IPS-18c (cell line): Measurements from ENCODE around the gene TEX52.

Experiments used
- H3K4me3 ChIP-seq: 2 replicates; pipeline ENCODE4 v1.7.0; 2013; ENCODE audit warnings: low read depth, mild to moderate bottlenecking, low read length, moderate library complexity; ENCODE audit not compliant: insufficient read depth
- H3K9me3 ChIP-seq: one replicate; pipeline ENCODE4 v1.6.1; 2013; ENCODE audit warnings: mild to moderate bottlenecking, low read length, moderate library complexity; ENCODE audit not compliant: control insufficient read depth, insufficient read depth

The TEX52 gene

GRCh38 chr12:2857021-2857431 lies at the start of gene TEX52:
TSS of gene TEX52 (minus strand) at chr12:2857039. CDS start at chr12:2857026, 13 bp downstream.
- Histone ChIP-seq H3K9me3 (no peaks in the 10 kb centered on the region), H3K4me3 (no peak within 1 kb of the TSS)

- no peaks in the 10 kb centered on the region for H3K9me3 ChIP-seq
- H3K4me3 ChIP-seq: no peak overlapping the region
These were observed 47.4 kb upstream of the TEX52 start for GRCh38 chr12:2904260-2904659.

- H3K9me3 ChIP-seq: no peaks in the 10 kb centered on the region
These were observed 45.5 kb upstream of the TEX52 start for GRCh38 chr12:2902272-2902880.

GRCh38 chr12:2900642-2901041 lies 43.8 kb upstream of the TEX52 start:
- no peaks in the 10 kb centered on the region for H3K9me3 ChIP-seq

More at GRCh38 chr12:2902272-2902880, 45.5 kb upstream of the TEX52 start:
- no peak overlapping the region for H3K4me3 ChIP-seq

DNA sequence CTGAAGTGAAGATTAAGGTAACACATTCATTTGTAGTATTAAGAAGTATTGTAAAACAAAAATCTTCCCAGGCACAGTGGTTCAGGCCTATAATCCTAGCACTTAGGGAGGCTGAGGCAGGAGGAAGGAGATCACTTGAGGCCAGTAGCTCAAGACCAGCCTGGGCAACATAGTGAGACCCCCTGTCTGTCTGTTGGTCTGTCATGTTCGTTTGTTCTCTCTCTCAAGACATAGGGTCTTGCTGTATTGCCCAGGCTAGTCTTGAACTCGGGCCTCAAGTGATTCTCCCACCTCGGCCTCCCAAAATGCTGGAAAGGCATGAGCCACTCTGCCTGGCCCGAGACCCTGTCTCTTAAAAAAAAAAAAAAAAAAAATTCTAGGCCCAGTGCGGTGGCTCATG lies 40.6 kb upstream of the TEX52 start:
- Histone ChIP-seq H3K4me3 (no peak overlapping the region), H3K9me3 (no peaks in the 10 kb centered on the region)

More at GRCh38 chr12:2900642-2901041, 43.8 kb upstream of the TEX52 start:
- no peak overlapping the region for H3K4me3 ChIP-seq

GRCh38 chr12:2895511-2895910 lies 38.7 kb upstream of the TEX52 start:
- H3K9me3 ChIP-seq: no peaks in the 10 kb centered on the region

GRCh38 chr12:2895051-2895451 lies 38.2 kb upstream of the TEX52 start:
- no peak overlapping the region for H3K4me3 ChIP-seq
- H3K9me3 ChIP-seq: no peaks in the 10 kb centered on the region

More at GRCh38 chr12:2895511-2895910, 38.7 kb upstream of the TEX52 start:
- H3K4me3 ChIP-seq: no peak overlapping the region

- no peaks in the 10 kb centered on the region for H3K9me3 ChIP-seq
- H3K4me3 ChIP-seq: no peak overlapping the region
These were observed 36.2 kb upstream of the TEX52 start for GRCh38 chr12:2893007-2893406.

GRCh38 chr12:2892246-2892645 lies 35.4 kb upstream of the TEX52 start:
- Histone ChIP-seq H3K9me3 (no peaks in the 10 kb centered on the region), H3K4me3 (no peak overlapping the region)

- Histone ChIP-seq H3K4me3 (peak overlapping the region; percentile 73), H3K9me3 (no peaks in the 10 kb centered on the region)
These were observed 34.6 kb upstream of the TEX52 start for GRCh38 chr12:2891240-2892053.

- Histone ChIP-seq H3K9me3 (no peaks in the 10 kb centered on the region), H3K4me3 (peak within 1 kb of the TSS; percentile 73)
These were observed 33.8 kb upstream of the TEX52 start, which contains the start of gene TULP3 for GRCh38 chr12:2890388-2891239. TSS of gene TULP3 (plus strand) at chr12:2890891. CDS start at chr12:2890948, 57 bp downstream.

GRCh38 chr12:2890001-2890387 lies 33.2 kb upstream of the TEX52 start:
- peak overlapping the region; percentile 54; the same call in 1 of the 2 replicates for H3K4me3 ChIP-seq
- H3K9me3 ChIP-seq: no peaks in the 10 kb centered on the region

- Histone ChIP-seq H3K9me3 (no peaks in the 10 kb centered on the region), H3K4me3 (no peak overlapping the region)
These were observed 30.1 kb upstream of the TEX52 start for GRCh38 chr12:2886768-2887450.

DNA sequence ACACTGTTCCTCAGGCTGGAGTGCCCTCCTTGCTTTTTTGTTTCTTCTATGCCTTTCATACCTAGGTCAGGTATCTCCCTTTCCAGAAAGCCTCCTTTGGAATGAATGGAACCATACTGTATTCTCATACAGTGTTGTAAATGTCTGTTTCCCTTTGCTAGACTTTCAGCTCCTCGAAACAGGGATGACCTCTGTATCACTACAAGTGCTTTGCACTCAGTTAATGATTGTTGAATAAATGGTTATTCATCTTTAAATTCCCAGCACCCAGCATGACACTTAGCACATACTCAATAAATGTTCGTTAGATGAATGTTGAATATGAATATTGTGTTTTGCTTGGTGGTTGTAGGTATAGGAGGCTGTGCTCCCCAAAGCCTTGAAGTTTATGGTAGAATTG lies 28.0 kb upstream of the TEX52 start:
- H3K4me3 ChIP-seq: no peak overlapping the region
- no peaks in the 10 kb centered on the region for H3K9me3 ChIP-seq

DNA sequence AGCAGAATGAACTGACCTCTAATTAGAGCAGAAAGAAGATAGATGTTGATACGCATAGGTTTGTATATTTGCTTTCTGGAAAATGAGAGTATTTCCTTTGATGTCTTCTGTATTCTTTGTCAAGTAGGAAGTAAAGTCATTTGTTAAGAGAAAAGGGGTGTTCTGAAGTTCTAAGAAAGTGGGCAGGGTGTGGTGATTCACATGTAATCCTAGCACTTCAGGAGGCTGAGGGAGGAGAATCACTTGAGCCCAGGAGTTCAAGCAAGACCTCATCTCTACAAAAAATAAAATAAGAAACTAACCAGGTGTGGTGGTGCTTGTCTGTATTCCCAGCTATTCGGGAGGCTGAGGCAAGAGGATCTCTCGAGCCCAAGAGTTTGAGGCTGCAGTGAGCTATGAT lies 23.0 kb upstream of the TEX52 start:
- Histone ChIP-seq H3K9me3 (no peaks in the 10 kb centered on the region), H3K4me3 (no peak overlapping the region)

- no peaks in the 10 kb centered on the region for H3K9me3 ChIP-seq
These were observed 21.3 kb upstream of the TEX52 start for GRCh38 chr12:2877953-2878732.

More at GRCh38 chr12:2877953-2878732, 21.3 kb upstream of the TEX52 start:
- H3K4me3 ChIP-seq: peak overlapping the region; percentile 93
